H1 (cell line): Measurements from ENCODE around the gene ITPKB. TPM values are rescaled to one million over a fixed set of nuclear protein-coding genes. Genes with fewer than 3 reads are reported as not detected.

ENCODE experiments used
- CTCF ChIA-PET: fragments of 300-600 bp; sonication (Branson Sonifier 250); formaldehyde crosslinking; loops from one replicate; lab custom pipeline; 2021; ENCODE audit not compliant: partially characterized antibody; lab: Charles Lee
- POLR2A ChIA-PET: fragments of 300-600 bp; sonication (Branson Sonifier 250); formaldehyde crosslinking; loops from one replicate; lab custom pipeline; 2021; ENCODE audit warnings: inconsistent platforms; ENCODE audit not compliant: partially characterized antibody; lab: Charles Lee
- DNase-seq, 2 experiments: peaks; one replicate each; pipeline versions ENCODE4 v3.0.0 to v3.0.0-alpha.2; 2010 to 2022; ENCODE audit warnings: low spot score in 2 of 2, low read depth in 1 of 2, mixed read lengths in 1 of 2
- FAIRE-seq: peaks from 2 replicates; lab custom pipeline; 2011; peaks lifted over from hg19 to GRCh38; lab: Jason Lieb, UNC
- H2AFZ ChIP-seq: 2 replicates; pipeline ENCODE4 v1.8.1; 2012; ENCODE audit warnings: low read length, inconsistent platforms
- H2AK5ac ChIP-seq: 2 replicates; pipeline ENCODE4 v1.6.1; 2013; ENCODE audit warnings: low read depth, low read length
- H2BK120ac ChIP-seq: replicated peaks from 2 replicates; pipeline ENCODE3; 2013; ENCODE audit warnings: low read depth, low read length, inconsistent platforms
- H2BK12ac ChIP-seq: 2 replicates; pipeline ENCODE4 v1.6.1; 2013; ENCODE audit warnings: low read depth, low read length
- H2BK15ac ChIP-seq: 2 replicates; pipeline ENCODE4 v1.6.1; 2013; ENCODE audit warnings: low read length
- H2BK20ac ChIP-seq: 2 replicates; pipeline ENCODE4 v1.6.1; 2013; ENCODE audit warnings: low read length
- H2BK5ac ChIP-seq: 2 replicates; pipeline ENCODE4 v1.6.1; 2013; ENCODE audit warnings: low read depth, low read length
- H3K14ac ChIP-seq: 2 replicates; pipeline ENCODE4 v1.6.1; 2013; ENCODE audit warnings: inconsistent platforms; ENCODE audit not compliant: insufficient read length
- H3K18ac ChIP-seq: 2 replicates; pipeline ENCODE4 v1.6.1; 2013; ENCODE audit warnings: low read length; ENCODE audit errors: extremely low read depth
- H3K23ac ChIP-seq: 2 replicates; pipeline ENCODE4 v1.6.1; 2013; ENCODE audit warnings: inconsistent platforms; ENCODE audit not compliant: insufficient read length
- H3K23me2 ChIP-seq: 2 replicates; pipeline ENCODE4 v1.6.1; 2013; ENCODE audit warnings: low read depth, low read length
- H3K27ac ChIP-seq: 2 replicates; pipeline ENCODE4 v1.6.1; 2011; ENCODE audit warnings: low read depth, low read length, inconsistent platforms
- H3K27me3 ChIP-seq, 4 experiments: replicated peaks in 1 of 4; 1 replicate in 1 of 4; 2 replicates in 3 of 4; pipeline versions ENCODE4 v1.6.1 to v1.8.1; 2011 to 2013; ENCODE audit warnings: low read length in 3 of 4, mild to moderate bottlenecking in 3 of 4, inconsistent platforms in 2 of 4, mixed read lengths in 2 of 4, moderate library complexity in 1 of 4; ENCODE audit not compliant: control insufficient read depth in 3 of 4, insufficient read depth in 3 of 4; ENCODE audit errors: extremely low read depth in 1 of 4
- H3K36me3 ChIP-seq, 4 experiments: 2 replicates each; pipeline versions ENCODE4 v1.6.1 to v1.8.1; 2011 to 2013; ENCODE audit warnings: mild to moderate bottlenecking in 4 of 4, low read length in 3 of 4, moderate library complexity in 2 of 4, control low read depth in 1 of 4, inconsistent platforms in 1 of 4; ENCODE audit not compliant: insufficient read depth in 4 of 4, control insufficient read depth in 2 of 4
- H3K4ac ChIP-seq: replicated peaks from 2 replicates; pipeline ENCODE3; 2013; ENCODE audit warnings: low read length, low read depth, mixed read lengths, inconsistent platforms; ENCODE audit not compliant: insufficient read length
- H3K4me1 ChIP-seq, 4 experiments: replicated peaks in 1 of 4; 1 replicate in 1 of 4; 2 replicates in 3 of 4; pipeline versions ENCODE4 v1.6.1 to v1.8.1; 2011 to 2013; ENCODE audit warnings: low read length in 3 of 4, inconsistent platforms in 2 of 4, mixed read lengths in 1 of 4; ENCODE audit not compliant: insufficient read depth in 4 of 4, control insufficient read depth in 3 of 4
- H3K4me2 ChIP-seq, 2 experiments: 2 replicates each; pipeline versions ENCODE4 v1.6.1 to v1.8.1; 2011 to 2013; ENCODE audit warnings: low read depth in 2 of 2, low read length in 2 of 2, control low read depth in 1 of 2, inconsistent platforms in 1 of 2, mild to moderate bottlenecking in 1 of 2; ENCODE audit not compliant: insufficient read depth in 1 of 2
- H3K4me3 ChIP-seq, 4 experiments: fragments of 200-600, 300-600 bp in 1 of 4; sonication (generic), shearing (Covaris generic), sonication (Bioruptor Twin) in 1 of 4; 2 replicates each; pipeline versions ENCODE4 v1.5.1 to v1.8.1; 2011 to 2016; ENCODE audit warnings: low read length in 4 of 4, low read depth in 3 of 4, control low read depth in 2 of 4, inconsistent platforms in 2 of 4, mild to moderate bottlenecking in 2 of 4, mixed read lengths in 1 of 4, moderate library complexity in 1 of 4; ENCODE audit not compliant: insufficient read depth in 2 of 4; ENCODE audit errors: extremely low read depth in 1 of 4
- H3K56ac ChIP-seq: replicated peaks from 2 replicates; pipeline ENCODE3; 2013; ENCODE audit warnings: low read depth, mild to moderate bottlenecking, mixed read lengths, low read length, inconsistent platforms; ENCODE audit not compliant: insufficient read length
- H3K79me1 ChIP-seq: 2 replicates; pipeline ENCODE4 v1.6.1; 2013; ENCODE audit warnings: low read depth, low read length, control low read depth
- H3K79me2 ChIP-seq, 2 experiments: 2 replicates each; pipeline versions ENCODE4 v1.6.1 to v1.8.1; 2012 to 2013; ENCODE audit warnings: low read length in 2 of 2, mild to moderate bottlenecking in 2 of 2, inconsistent platforms in 1 of 2; ENCODE audit not compliant: insufficient read depth in 2 of 2, control insufficient read depth in 1 of 2
- H3K9ac ChIP-seq, 4 experiments: replicated peaks in 1 of 4; 1 replicate in 1 of 4; 2 replicates in 3 of 4; pipeline versions ENCODE4 v1.6.1 to v1.8.1; 2011 to 2013; ENCODE audit warnings: low read depth in 3 of 4, low read length in 3 of 4, control low read depth in 2 of 4, mild to moderate bottlenecking in 2 of 4, moderate library complexity in 2 of 4, inconsistent platforms in 1 of 4; ENCODE audit errors: extremely low read depth in 1 of 4
- H3K9me3 ChIP-seq, 2 experiments: 2 replicates each; pipeline versions ENCODE4 v1.6.1 to v1.8.1; 2012 to 2013; ENCODE audit warnings: mild to moderate bottlenecking in 2 of 2, moderate library complexity in 2 of 2, control low read depth in 1 of 2, inconsistent platforms in 1 of 2, low read depth in 1 of 2, low read length in 1 of 2, mixed read lengths in 1 of 2; ENCODE audit not compliant: insufficient read depth in 2 of 2
- H4K20me1 ChIP-seq, 2 experiments: replicated peaks in 1 of 2; 2 replicates each; pipeline versions ENCODE3 to v1.8.1; 2011 to 2013; ENCODE audit warnings: inconsistent platforms in 2 of 2, low read length in 2 of 2, mild to moderate bottlenecking in 1 of 2; ENCODE audit not compliant: insufficient read depth in 2 of 2, control insufficient read depth in 1 of 2
- H4K5ac ChIP-seq: 2 replicates; pipeline ENCODE4 v1.6.1; 2013; ENCODE audit warnings: low read length, low read depth, mixed read lengths, inconsistent platforms; ENCODE audit not compliant: insufficient read length
- H4K8ac ChIP-seq: 2 replicates; pipeline ENCODE4 v1.8.0; 2013; ENCODE audit warnings: mild to moderate bottlenecking, moderate library complexity, low read length, inconsistent platforms; ENCODE audit not compliant: insufficient read depth; ENCODE audit errors: extremely low read depth
- H4K91ac ChIP-seq: replicated peaks from 2 replicates; pipeline ENCODE3; 2013; ENCODE audit warnings: low read length, mixed read lengths, inconsistent platforms; ENCODE audit not compliant: insufficient read length
- ATF2 ChIP-seq: IDR thresholded peaks from 2 replicates; pipeline ENCODE4 v1.6.1; 2012; ENCODE audit warnings: low read length, inconsistent platforms
- KDM5A ChIP-seq: fragments of 200-600 bp; IDR thresholded peaks from 2 replicates; pipeline ENCODE4 v1.7.1; 2012; ENCODE audit warnings: mild to moderate bottlenecking, low read length, inconsistent platforms, mixed read lengths
- RFX5 ChIP-seq: IDR thresholded peaks from 2 replicates; pipeline ENCODE4 v1.6.1; 2011; ENCODE audit warnings: low read depth, low read length, improper control_type of control experiment, borderline replicate concordance
- USF2 ChIP-seq: IDR thresholded peaks from 2 replicates; pipeline ENCODE4 v1.6.1; 2011; ENCODE audit warnings: low read length, improper control_type of control experiment
- WGBS, 2 experiments: shearing (Covaris generic) in 1 of 2; methylation state at CpG; one replicate each; pipeline versions ENCODE4 v1.1.6 to v1.1.7; 2013 to 2015; ENCODE audit warnings: low lambda C conversion rate in 2 of 2, mixed read lengths in 2 of 2, inconsistent platforms in 1 of 2, low coverage in 1 of 2, missing lambda C conversion rate in 1 of 2; ENCODE audit not compliant: insufficient replicate concordance in 2 of 2, insufficient coverage in 1 of 2, insufficient read length in 1 of 2; ENCODE audit errors: extremely low coverage in 1 of 2, missing lambda C conversion rate in 1 of 2; 5-methylcytosine and 5-hydroxymethylcytosine counted together
- polyA plus RNA-seq, 7 experiments: library from polyadenylated mRNA; depleted of rRNA in 3 of 7; stranded (reverse) in 5 of 7; unstranded in 2 of 7; fragments of >200 nt in 5 of 7; fragments of 200-250 nt in 2 of 7; gene quantifications; 1 replicate in 5 of 7; 2 replicates in 1 of 7; 4 replicates in 1 of 7; pipeline versions ENCODE4 v1.2.1 to v1.2.3, GENCODE V29; 2011 to 2013; ENCODE audit warnings: missing spikeins in 2 of 7, mixed read lengths in 2 of 7
- total RNA-seq: library from RNA; stranded (reverse); fragmentation: NEBNext Ultra II Directional; extraction: Animal tissue kit (Norgen Biotek cat#: 25700); gene quantifications from 2 replicates; pipeline ENCODE4 v1.2.1, GENCODE V29; 2021

ITPKB gene
- total and polyA plus RNA-seq, 2 of the 8 experiments (the other 6 are each of a cell fraction or from before 2014, with no cell fraction given) = 1.7 to 4.8 TPM

- CTCF ChIA-PET = interaction anchor here (0.6 to 3.8 kb wide), 16 partner anchors 8 to 180 kb away, joined by 3 to 14 read pairs (median 4); no protein-coding TSS in a partner anchor
- no peak overlapping the region for H4K91ac ChIP-seq
- no peak overlapping the region for H2BK120ac ChIP-seq
Observed at GRCh38 chr1:226603022-226603857, 135.8 kb downstream of the ITPKB start.

More at GRCh38 chr1:226603022-226603857, 135.8 kb downstream of the ITPKB start:
- no peak for DNase-seq
- Histone ChIP-seq H3K18ac (no peak overlapping the region), H3K9me3 (no peaks in the 10 kb centered on the region), H4K8ac (no peak overlapping the region), H2BK5ac (no peak overlapping the region), H3K4me3 (no peak overlapping the region), H3K36me3 (no peaks in the 10 kb centered on the region), H3K79me1 (0 out of 2 replicates have a peak, but pooled peaks cover 2% of the 10 kb centered on the region), H3K23ac (no peak overlapping the region), H2AFZ (no peak overlapping the region), H4K5ac (no peak overlapping the region), H3K27ac (no peak overlapping the region), H3K14ac (no peak overlapping the region), H3K9ac (no peak overlapping the region), H3K23me2 (no peaks in the 10 kb centered on the region), H3K79me2 (no peaks in the 10 kb centered on the region), H3K4me2 (no peak overlapping the region), H4K20me1 (no peaks in the 10 kb centered on the region), H2BK12ac (no peak overlapping the region), H2BK20ac (no peak overlapping the region), H2BK15ac (0 out of 2 replicates have a peak overlapping the region, but pooled peaks have one; percentile 88), H3K4me1 (peaks cover 0 to 27% (median 13%) of the 10 kb centered on the region in 4 experiments; a peak in 6 of 7 replicates), H2AK5ac (no peak overlapping the region), H3K27me3 (no peaks in the 10 kb centered on the region), H3K4ac (no peak overlapping the region), H3K56ac (no peak overlapping the region)
- POLR2A ChIA-PET = no interaction called here
- no peak for FAIRE-seq
- no peak for TF ChIP-seq USF2
- TF ChIP-seq RFX5 = no peak
- TF ChIP-seq ATF2 = no peak
- no peak for TF ChIP-seq KDM5A
- 86% methylated on average over 8 of the region's 8 CpGs; no CpG with 5 or more reads in 1 of the 2 experiments for WGBS, 2 experiments
